T-helper 1 cell treated with Interleukin-12 subunit alpha and Interleukin-12 subunit beta and Interleukin-4 antibody, amounts not matched to agents 30 ng/mL and 1 ng/mL, for 36 hours (primary cell): ENCODE measurements around the gene MIEN1. TPM values are rescaled to one million over a fixed set of nuclear protein-coding genes. Genes with fewer than 3 reads are reported as not detected.
"Not testable (repeated sequence)": the region's sequence is repeated elsewhere in the genome, so short reads cannot be mapped to it uniquely, and the experiment has no call there.

Experiments
- intact Hi-C: fragments of 100-400 bp; cut with micrococcal nuclease; formaldehyde crosslinking; loops from one replicate; pipeline ENCODE4 v1.15.1; 2024
- total RNA-seq: library from RNA; stranded (reverse); gene quantifications from 2 replicates; pipeline ENCODE4 v1.2.3, GENCODE V29; 2022

Gene MIEN1
- total RNA-seq, 1 donor from 2014 or later, result 45.6 TPM

GRCh38 chr17:39756380-39757079 is 26.2 kb upstream of the MIEN1 start:
- intact Hi-C loops, result no loop called here

- intact Hi-C loops, result loop anchor here (1.0 kb wide), 1 partner anchor 36 kb away; no protein-coding TSS in a partner anchor
Measured at GRCh38 chr17:39755554-39756379, 25.4 kb upstream of the MIEN1 start.

DNA sequence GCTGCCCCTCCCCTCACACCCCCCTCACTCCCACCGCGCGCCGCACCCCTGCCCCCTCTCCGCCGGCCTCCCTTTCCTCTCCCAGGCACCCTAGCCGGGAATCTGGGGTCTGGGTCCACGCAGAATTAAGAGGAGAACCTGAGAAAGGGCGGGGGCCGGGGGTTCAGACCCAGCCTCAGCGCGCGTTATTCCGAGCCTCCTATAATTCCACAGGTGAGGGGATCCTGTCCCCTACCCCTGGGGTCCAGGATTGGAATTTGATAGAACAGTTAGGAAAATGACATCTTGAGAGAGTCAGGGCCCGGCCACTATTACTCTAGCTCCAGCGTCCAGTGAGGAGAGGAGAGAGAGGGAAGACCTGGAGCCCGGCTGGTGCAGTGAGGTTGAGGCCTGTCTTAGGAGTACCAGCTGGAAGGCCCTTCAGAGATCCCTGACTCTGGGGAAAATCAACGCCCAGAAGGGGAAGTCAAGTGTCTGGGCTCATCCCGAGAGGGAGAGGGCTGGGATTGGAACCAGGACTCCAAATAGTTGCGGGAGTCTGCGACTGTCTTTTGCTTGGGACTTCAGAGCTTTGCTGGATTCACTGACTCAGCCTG is 24.7 kb upstream of the MIEN1 start:
- intact Hi-C loops, result loop anchor here (1.0 kb wide), 12 partner anchors 15 to 294 kb away; partner anchors contain the start of genes CDK12, IKZF3, LRRC3C and MIEN1

DNA sequence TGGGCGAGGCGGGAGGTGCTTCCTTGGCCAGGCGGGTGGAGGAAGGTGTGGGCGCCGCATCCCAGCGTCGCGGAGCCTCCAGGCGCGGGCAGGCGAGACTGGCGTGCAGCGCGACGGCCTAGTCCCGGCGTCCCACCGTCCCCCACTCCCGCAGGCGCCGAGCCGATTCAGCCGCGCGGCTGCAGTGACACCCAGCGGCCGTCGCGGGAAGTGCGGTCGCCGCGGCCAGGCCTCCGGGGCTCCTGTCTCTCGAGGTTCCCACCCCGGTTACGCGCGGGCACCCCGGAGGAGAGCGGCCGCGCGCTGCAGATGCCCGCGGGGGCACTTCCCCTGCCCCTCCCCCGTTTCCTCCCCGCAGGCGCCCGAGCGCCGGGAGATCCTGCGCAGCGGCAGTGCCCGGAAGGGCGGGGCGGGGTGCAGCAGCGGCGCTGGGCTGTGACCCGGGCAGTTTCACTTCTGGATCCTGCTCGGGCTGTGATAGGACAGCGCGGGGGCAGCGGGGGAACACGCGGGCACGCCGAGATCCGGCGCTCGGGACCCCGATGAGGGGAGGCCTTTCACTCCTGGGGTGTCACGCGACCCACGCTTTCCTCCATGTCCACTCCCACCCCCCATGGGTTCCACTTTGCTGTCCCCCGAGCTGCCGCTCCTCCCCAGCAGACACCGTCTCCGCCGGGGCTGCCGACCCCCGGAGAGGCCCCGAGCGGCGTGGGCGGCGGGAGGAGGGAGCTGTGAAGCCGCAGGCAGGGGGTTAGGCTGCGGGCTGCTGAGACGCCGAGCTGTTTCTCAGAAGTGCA is 24.0 kb upstream of the MIEN1 start:
- intact Hi-C loops, result loop anchor here (1.0 kb wide), 11 partner anchors 16 to 293 kb away; partner anchors contain the start of genes CDK12, IKZF3, LRRC3C and MIEN1

DNA sequence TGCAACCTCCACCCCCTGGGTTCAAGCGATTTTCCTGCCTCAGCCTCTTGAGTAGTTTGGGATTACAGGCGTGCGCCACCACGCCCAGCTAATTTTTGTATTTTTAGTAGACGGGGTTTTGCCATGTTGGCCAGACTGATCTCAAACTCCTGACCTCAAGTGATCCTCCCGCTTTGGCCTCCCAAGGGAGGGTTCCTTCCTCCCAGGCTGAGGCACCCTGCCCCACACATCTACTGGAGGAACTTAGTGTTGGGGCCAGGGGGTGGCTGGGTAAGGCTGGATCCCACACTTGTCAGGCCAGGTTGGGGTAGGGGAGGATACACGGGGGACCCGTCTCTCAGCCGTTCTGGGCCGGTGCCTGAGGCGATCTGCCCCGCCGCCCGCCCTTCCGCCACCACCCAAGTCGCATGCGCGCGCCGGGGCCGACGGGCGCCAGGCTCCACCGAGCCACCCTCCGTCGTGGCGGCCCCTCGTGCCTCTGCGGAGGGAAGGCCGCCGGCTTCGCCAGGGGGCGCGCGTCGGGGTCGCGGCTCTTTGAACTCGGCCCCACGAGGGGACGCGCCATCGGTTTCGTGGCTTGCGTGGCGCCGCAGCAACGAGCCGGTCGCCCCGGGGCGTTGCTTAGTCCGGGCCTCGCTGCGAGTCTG is 23.3 kb upstream of the MIEN1 start:
- intact Hi-C loops, result loop anchor here (1.0 kb wide), 11 partner anchors 17 to 292 kb away; partner anchors contain the start of genes CDK12, IKZF3, LRRC3C and MIEN1

- intact Hi-C loops, result no loop called here
Measured at GRCh38 chr17:39752241-39752881, 22.0 kb upstream of the MIEN1 start.

DNA sequence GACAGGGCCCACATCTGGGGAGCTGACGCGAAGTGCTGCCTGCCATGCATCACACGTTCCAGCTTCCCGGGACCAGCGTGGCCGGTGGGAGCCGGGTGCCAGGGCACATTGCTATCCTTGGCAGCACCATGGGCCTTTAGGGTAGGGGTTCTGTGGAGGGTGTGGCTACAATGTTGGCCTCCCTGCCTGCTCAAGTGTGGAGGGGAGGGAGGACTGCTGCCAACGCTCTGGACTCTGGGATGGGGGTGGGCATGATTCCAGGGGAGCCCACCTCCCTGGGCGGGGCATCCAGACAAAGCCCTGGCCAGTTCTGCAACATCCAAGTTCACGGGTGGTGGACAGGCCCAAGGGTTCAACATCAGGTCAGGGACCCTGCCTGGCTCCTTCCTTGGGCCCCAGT is 21.3 kb upstream of the MIEN1 start:
- intact Hi-C loops, result no loop called here

DNA sequence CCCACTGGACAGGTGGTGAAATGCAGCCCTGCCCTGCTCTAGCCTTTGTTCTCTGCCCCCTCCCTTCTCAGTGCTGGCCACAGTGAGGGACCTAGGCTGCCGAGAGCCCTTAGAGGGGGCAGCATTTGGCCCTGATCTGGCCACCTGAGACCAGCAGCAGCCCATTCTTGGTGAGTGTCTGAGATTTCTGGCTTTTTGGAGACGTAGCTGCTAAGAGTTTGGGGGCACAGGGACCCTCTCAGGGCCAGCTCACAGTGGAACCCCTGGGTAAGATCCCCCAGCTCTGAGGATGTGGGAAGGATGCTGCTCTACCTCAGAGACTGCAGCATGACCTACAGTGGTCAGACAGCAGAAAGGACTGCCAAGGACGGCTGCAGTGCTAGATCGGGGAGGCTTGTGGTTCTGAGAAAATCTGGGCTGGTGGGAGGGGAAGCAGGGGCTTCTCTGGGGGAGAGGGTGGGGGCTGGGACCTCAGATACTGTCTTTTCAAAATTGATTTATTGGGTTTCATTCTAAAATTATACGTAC is 20.7 kb upstream of the MIEN1 start:
- intact Hi-C loops, result no loop called here

DNA sequence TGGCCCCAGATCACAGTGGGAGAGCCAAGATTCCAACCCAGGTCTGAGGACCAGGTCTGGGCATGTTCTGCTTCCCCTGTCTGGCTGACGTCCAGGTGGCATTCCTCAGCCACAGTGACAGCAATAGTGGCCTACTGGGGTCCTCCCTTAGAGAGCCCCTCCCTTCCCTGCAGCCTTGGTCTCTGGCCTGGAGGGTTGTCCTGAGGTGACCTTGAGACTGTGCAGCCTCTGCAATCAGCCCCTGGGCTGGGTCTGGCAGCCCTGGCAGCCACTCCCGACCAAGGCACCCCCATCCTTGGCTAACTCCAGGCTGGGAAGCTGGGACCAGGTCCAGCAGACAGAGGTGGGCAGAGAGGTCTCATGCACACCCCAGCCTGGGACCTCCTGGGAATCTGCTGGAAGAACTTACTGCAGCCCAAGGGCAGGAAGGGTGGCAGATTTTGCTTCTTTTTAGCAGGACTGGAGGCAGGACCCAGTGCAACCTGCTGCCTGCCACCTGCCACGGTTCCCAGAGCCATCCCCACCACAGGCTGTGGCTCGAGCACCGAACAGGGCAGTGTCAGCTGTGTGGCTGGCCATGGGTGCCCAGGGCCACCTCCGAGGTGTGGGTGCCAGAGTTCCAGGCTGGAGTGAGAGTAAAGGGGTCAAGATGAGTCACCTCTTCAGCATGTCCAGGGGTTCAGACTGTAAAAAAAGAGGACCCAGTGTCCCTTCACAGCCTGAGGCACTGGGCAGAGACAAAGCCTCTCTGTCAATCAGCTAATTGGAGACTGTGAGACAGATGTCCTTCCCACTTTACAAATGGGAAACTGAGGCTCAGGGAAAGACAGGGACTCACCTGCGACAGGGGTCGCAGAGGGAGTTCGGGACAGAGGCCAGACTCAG is 20.0 kb upstream of the MIEN1 start:
- intact Hi-C loops, result no loop called here

GRCh38 chr17:39748444-39749034 is 18.2 kb upstream of the MIEN1 start:
- intact Hi-C loops, result not testable (repeated sequence)

DNA sequence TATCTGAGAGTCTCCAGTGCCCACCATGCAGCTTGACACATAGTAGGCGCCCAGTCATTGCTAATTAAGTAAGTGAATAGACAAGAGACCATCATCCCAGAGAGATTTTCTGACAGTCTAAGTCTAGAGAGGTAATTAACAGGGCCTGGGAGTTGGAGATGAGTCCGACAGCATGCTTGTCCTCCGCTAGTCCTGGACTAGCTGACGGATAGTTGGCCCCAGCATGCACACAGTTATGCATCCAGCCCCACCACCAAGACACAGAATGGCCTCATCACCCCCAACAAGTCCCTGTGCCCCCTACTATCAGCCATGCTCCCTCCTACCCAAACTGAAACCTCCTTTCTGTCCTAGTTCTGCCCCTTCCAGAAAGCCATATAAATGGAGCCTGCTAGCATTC is 17.4 kb upstream of the MIEN1 start:
- intact Hi-C loops, result no loop called here

DNA sequence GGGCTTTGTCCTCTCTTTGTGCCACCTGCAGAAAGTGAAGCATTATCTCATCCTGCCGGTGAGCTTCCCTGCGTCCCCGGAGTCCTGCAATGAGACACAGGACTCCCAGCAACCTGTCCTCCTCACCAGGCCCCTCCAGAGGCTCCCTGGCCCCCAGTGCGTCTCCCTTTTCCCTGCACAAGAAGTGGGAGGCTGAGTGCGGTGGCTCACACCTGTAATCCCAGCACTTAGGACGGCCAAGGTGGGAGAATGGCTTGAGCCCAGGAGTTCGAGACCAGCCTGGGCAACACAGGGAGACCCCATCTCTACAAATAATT is 15.8 kb upstream of the MIEN1 start:
- intact Hi-C loops, result no loop called here

DNA sequence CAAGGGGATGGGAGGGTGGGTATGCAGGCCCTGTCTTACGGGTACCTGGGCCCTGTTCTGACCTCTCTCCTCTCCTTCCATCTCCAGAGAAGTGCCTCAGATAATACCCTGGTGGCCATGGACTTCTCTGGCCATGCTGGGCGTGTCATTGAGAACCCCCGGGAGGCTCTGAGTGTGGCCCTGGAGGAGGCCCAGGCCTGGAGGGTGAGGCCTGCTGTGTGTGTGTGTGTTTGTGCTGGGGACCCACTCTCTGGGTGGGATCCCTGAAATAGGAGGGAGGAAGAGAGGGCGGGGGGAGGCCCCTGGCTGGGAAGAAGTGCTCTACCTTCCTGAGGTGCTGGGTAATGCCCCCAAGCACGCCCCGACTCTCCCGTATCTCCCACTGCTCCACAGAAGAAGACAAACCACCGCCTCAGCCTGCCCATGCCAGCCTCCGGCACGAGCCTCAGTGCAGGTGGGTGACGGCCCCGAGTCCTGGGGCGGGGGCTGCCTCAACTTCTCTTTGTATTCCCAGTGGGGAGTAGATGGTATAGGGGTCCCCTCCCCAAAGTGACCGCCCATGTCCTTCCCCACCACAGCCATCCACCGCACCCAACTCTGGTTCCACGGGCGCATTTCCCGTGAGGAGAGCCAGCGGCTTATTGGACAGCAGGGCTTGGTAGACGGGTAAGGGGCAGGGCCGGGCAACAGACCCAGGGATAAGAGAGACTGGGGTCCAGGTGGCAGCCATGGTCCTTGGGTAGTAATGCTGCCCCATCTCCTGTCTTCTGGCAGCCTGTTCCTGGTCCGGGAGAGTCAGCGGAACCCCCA is 15.2 kb upstream of the MIEN1 start:
- intact Hi-C loops, result no loop called here

DNA sequence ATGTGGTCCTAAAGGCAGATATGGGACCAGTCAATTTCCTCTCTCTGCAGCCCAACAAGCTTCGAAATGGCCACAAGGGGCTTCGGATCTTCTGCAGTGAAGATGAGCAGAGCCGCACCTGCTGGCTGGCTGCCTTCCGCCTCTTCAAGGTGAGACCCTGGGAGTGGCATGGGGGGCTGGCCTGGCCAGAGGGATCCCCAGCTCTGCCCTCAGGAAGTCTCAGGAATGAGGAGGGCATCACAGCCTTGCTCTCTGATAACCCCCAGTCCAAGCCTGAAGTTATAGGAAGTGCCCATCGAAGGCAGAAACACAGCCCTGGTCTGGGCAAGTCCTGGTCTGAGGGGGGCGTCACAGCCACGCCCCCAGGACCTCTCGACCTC is 14.5 kb upstream of the MIEN1 start:
- intact Hi-C loops, result no loop called here

DNA sequence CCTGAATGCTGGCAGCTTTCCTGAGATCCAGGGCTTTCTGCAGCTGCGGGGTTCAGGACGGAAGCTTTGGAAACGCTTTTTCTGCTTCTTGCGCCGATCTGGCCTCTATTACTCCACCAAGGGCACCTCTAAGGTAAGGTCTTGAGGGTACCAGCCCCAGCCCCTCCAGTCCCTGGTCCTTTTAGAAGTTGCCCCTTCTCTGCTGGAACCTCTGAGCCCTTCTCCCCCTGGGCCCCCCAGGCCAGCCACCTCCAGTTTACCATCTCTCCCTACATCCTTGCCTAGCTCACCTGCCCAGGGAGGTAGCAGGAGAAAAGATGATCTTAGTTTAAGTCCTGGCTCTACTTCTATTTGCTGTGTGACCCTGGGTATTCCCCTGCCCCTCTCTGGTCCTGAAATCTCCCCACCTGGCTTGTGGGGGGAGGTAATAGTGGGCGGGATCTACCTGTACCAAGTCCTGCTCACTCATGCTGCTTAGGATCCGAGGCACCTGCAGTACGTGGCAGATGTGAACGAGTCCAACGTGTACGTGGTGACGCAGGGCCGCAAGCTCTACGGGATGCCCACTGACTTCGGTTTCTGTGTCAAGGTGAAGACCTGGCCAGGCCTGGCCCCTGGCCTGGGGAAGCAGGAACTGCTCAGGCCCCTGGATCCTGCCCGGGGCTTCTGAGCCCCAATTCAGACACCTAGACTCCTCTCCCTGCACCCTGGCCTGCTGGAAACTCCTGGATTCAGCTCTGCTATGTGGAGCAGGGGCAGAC is 13.9 kb upstream of the MIEN1 start:
- intact Hi-C loops, result no loop called here

GRCh38 chr17:39742856-39743436 is 12.6 kb upstream of the MIEN1 start:
- intact Hi-C loops, result no loop called here
